NCI-H187 treated with DMSO at 0.1 percent for 48 hours (cell line): ENCODE measurements around the gene GABRR2.

Experiments
- DNase-seq: peaks from one replicate; lab custom pipeline; 2025; lab: John Stamatoyannopoulos, UW

Gene GABRR2

GRCh38 chr6:89315249-89315885, at the start of gene GABRR2:
GABRR2 (minus strand) TSS chr6:89315299; CDS start chr6:89315165, 134 bp downstream.
- DNase-seq: no peak

DNA sequence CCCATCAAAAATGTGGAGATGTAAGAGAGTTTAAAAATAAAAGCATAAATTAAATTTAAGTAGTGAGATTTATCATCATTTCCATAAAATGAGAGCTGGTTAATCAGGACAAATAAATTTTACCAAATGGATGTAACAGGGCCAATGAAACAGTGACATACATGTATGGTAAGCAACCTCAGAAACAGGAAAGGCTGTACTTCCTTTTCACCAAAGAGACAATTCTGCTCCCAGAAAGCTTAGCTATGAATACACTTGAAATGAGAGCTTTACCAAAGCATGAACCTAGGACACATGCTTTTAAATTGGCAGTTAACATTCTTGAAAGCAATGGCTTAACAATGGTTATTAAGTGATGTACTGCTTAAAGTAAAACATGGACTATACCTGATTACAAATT, 49.5 kb upstream of the GABRR2 start:
- DNase-seq: no peak

DNA sequence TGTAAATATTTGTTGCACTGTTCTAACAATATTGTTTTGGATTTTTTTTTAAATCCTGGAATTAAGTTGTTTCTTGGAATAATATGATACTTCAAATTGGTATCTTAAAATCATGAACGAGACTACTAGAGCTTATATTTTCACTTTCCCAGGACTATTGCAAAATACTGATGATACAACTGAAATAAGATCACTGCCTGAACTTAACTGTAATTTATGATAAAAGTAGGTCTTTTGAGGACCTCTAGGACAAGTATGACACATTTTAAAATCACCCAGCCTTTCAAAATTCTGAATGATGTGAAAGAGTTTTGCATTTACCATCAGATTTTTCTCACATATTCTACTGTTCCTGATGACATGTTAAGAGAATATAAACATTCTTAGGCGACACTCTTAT, 46.1 kb upstream of the GABRR2 start:
- no peak for DNase-seq

DNA sequence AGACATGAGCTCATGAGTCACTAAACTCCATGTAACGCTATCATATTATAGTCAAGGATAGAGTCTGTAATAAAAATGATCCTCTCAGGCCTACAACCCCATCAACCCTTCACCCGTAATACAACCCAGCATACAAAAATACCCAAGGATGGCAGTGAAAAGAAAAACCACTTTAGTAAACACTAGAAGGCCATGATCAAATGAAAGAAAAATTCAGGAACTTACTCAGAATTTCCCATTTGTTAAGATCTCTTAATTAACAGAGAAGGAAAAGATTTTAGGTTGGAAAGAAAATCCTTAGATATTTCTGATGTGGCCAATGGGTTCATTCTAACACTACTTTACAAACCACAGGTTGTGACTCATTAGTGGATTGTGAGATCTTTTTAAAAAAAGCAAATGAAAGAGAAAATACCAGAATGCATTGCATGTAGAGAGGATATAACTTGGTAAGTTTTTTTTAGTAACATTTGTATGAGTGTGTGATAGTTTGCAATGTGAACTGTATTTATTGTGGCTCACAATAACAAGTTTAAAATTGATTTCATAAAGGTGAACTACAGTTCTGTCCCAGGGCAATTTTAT, 45.4 kb upstream of the GABRR2 start:
- no peak for DNase-seq

GRCh38 chr6:89359561-89359960, 44.5 kb upstream of the GABRR2 start:
- DNase-seq: no peak

DNA sequence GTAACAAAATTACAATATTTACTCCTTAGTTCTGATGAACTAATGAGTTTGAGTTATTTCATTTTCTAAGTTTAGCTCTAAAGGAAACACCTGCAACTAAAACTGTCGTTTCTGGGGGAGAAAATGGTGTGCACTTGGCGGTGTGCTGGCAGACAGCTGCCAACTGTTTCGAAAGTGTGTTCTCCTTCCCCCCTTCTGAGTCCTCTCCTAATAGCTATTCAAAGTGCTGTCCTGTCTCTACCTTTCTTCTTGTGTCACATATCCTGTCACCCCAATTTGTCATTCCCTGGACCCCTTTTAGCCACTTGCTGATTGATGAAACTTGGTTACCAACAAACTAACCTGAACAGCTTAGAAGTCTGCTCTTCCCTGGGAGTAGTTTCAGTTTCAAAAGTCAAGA, 42.3 kb upstream of the GABRR2 start:
- DNase-seq: no peak

DNA sequence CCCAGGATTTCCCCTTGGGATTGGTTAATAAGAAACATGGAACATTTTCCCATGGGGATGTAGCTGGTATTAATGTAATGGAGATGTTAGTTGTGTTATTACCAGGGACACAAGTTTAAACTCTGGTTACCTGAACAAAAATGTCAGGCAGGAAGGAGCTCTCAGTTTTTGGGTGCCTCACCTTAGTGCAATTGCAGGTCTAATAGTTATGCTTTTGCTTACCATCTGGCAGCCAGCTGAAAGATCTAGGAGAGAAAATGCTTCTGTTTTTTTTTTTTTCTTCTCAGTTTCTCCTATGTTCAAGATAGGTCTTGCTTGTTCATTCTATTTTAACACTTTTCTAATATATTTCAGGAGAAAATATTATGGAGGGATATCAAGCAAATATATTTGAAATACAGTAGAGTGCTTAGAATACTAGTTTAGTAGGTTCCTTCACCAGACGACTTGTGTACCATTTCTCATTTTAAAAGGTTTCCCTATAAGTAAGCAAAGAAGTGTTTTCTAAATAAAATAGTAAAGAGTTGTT, 41.6 kb upstream of the GABRR2 start:
- DNase-seq: no peak

DNA sequence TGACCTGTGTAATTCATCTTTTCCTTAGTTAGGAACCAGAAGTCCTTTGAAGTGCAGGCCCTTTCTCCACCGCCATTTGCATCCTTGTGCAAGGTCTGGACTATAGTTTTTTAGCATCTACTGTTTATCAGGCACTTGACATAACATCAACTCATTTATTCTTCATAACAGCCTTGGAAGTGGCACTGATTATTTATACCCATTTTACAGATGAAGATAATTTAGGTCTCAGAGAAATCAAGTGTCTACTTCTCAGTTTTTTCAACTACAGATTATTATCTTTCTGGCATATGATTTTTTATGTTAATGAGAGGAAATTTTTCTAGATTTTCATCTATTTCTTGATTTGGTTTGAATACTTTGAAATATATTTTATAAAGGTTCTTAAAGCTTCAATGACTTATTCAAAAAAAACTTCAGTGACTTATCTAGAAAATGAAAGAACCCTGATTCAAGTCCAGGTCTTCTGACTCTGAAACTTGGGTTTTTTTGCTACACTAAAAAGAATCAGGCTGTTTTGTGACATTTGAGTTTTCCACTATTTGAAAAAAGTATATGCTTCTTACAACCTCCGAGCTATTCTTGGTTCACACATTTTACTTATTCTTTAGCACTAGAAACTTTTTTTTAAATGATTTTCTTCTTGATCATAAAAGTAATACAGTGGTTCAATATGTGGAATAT, 40.6 kb upstream of the GABRR2 start:
- no peak for DNase-seq

DNA sequence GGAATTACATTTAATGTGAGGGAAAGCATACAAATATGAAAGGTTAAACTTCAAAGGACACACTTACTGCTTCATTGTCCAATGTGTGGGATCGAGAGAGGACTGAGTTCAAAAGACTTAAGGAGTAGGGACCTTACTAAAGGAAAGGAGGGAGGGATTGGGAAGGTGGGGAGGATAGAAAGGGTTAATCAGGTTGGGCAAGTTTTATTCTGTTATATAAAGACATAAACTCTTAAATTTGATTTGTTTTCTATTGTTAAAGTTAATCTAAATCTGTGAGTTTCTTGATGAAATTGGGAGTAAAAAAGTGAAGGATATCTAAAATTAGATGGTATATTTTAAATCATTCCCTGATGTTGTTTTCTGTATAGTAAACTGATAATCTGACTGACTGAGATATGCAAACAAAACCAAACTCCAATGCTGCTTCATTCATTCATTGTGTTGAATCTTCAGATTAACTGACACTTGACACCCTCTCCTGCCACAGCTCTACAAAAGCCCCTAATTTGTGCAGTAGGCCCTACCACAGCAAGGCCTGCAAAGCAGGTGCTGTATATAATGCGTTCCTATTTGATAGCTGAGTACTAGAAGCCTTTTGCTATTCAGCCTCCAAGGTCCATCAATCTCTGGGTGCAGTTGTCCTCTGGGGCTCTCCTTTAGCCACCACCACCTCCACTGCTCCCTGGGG, 38.7 kb upstream of the GABRR2 start:
- DNase-seq: no peak

DNA sequence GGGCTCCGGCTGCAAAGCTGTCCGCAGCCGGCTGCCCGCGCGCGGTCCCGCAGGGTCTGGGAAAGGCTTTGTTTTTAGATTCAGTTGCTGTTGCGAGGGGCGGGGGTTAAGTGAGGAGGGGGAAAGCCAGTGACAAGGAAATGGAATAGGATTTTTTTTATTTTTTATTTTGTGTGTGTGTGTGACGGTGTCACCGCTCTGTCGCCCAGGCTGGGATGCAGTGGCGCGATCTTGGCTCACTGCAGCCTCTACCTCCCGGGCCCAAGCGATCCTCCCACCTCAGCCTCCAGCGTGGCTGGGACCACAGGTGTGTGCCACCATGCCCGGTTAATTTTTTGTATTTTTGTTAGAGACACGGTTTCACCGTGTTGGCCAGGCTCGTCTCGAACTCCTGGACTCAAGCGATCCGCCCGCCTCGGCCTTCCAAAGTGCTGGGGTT, 38.0 kb upstream of the GABRR2 start:
- no peak for DNase-seq

DNA sequence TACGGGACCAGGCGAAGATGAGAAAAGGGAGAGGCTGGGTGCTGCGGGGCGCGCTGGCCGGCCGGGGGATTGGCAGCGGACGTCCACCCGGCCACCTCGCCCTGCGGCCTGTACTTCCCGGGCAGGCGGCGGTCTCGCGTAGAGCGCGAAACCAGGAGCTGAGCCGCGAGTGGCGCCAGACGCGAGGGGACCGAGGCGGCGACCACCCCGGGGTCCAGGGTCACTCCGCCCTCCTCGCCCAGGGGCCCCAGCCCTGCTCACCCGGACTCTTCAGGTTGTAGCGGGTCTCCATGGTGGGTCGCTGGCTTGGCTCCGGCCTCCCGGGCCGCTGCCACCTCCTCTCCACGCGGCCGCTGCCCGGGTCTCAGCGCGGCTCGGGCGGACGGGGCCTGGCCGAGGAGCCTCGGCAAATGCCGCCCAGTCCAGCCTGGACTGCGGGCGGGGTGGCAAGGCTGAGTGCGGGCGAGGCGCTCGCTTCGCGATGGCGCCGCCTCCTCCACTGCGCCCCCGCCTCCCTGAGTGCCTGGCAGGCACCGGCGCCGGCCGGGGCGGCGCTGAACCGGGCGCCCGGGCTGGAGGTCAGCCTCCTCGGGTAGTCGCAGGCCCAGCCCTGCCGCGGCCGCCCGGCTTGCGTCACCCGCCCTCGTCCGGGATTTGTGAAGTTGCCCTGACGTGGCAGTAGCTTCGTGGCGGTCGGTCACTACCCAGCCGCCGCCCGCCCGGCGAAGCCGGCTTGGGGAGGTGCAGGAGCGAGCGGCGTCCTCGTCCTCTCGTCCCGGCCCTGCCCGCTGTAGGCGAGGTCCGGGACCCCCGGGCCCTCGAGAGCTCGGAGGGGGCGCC, 37.4 kb upstream of the GABRR2 start, which contains the start of gene UBE2J1:
Gene UBE2J1 (minus strand): TSS at position 445 of the 840 bp plus-strand sequence. CDS start 153 bp downstream, at position 292.
- no peak for DNase-seq

- no peak for DNase-seq
These were observed 36.7 kb upstream of the GABRR2 start for GRCh38 chr6:89351671-89352277.

DNA sequence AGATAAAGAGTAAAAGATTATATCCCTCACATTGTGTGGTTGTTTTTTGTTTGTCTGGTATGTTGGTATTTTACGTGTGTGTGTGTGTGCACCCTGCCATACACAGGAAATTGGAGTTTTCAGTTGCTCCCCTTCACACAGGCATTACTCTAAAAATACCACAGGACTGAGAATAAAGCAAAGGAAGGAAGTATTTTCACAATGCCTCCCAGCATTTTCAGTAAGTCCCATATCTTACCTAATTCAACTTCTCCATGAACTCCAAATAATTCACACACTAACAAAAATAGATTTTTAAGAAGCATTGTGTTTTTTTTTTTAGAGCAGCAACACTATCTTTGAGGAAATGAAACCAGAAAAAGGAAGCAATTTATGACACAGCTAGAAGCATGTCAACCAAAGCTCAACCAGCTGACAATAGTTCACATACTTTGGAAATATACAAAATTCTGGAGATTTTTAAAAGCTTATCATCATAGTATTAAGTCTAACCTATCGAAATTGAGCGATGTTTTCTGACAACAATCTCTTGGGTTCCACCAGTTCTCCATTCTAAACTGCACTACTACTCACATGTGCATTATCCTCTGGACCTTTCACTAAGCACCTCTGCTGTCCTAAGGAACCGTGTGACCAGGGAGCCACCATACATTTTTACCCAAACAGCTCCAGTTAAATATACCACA, 35.3 kb upstream of the GABRR2 start:
- no peak for DNase-seq

- no peak for DNase-seq
These were observed 33.3 kb upstream of the GABRR2 start for GRCh38 chr6:89348372-89348771.

DNA sequence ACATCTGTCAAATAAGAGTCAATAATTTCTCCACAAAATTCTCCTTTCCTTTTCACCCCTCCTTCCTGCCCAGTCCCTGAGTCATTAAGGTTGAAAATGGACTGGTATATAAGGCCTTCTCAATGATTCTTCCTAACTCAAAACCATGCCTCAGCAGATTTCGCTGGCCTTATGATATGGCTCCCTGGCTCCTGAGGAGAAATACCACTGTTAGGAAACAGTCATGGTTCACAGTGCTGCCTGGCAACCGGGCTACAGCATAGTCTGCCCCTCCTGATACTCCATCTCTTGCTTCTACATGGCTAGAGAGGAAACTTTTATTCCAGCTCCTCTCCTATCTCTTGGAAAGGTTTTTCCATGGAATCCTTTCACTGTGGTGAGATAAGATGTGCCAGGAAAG, 32.7 kb upstream of the GABRR2 start:
- no peak for DNase-seq

GRCh38 chr6:89346433-89346832, 31.3 kb upstream of the GABRR2 start:
- no peak for DNase-seq

DNA sequence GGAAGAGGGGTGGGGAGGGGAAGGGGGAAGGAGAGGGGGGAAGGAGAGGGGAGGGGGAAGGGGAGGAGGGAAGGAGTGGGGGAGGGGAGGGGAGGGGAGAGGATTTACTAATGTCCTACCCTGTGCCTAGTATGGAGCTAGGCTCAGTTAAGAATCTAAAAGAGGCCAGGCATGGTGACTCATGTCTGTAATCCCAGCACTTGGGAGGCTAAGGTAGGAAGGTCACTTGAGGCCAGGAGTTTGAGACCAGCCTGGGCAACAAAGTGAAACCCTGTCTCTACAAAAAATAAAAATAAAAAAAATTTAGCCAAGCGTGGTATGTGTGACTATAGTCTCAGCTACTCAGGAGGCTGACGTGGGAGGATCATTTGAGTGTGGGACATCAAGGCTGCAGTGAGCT, 24.5 kb upstream of the GABRR2 start:
- no peak for DNase-seq

GRCh38 chr6:89335164-89335563, 20.1 kb upstream of the GABRR2 start:
- DNase-seq: no peak

GRCh38 chr6:89330910-89331309, 15.8 kb upstream of the GABRR2 start:
- no peak for DNase-seq

GRCh38 chr6:89328976-89329375, 13.9 kb upstream of the GABRR2 start:
- DNase-seq: no peak

- no peak for DNase-seq
These were observed 9.2 kb upstream of the GABRR2 start for GRCh38 chr6:89324304-89324703.
